Measurements from ENCODE around the gene RPS27L.

DNA sequence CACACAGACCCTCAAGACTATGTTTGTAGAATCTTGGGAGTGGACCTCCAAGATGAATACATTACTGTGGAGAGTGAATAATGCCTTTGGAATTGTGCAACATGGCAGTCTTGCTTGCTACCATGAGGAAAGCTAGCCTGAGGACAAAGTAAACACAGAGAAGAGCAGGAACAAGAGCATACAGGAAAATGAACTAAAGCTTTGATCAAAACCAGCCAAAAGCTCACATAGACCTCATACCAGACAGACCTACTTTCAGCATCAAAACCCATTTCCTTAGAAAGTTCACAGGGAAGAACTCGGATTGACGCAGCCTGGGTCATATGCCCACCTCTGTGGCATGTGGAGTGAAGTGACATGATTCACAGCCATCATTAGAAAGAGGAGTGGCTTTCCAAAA, 28.8 kb upstream of the RPS27L start:
- TF ChIP-seq, protein P1, sequence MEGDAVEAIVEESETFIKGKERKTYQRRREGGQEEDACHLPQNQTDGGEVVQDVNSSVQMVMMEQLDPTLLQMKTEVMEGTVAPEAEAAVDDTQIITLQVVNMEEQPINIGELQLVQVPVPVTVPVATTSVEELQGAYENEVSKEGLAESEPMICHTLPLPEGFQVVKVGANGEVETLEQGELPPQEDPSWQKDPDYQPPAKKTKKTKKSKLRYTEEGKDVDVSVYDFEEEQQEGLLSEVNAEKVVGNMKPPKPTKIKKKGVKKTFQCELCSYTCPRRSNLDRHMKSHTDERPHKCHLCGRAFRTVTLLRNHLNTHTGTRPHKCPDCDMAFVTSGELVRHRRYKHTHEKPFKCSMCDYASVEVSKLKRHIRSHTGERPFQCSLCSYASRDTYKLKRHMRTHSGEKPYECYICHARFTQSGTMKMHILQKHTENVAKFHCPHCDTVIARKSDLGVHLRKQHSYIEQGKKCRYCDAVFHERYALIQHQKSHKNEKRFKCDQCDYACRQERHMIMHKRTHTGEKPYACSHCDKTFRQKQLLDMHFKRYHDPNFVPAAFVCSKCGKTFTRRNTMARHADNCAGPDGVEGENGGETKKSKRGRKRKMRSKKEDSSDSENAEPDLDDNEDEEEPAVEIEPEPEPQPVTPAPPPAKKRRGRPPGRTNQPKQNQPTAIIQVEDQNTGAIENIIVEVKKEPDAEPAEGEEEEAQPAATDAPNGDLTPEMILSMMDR (IDR thresholded peaks at IDR 0.05; ENCODE audit: low read depth, low read length) = no peak
- no peak for TF ChIP-seq EZH2phosphoT487 (IDR thresholded peaks at IDR 0.05; ENCODE audit: low read depth)
